GM19467 (cell line): ENCODE measurements around the gene HBQ1.
"Not testable (repeated sequence)": the region's sequence is repeated elsewhere in the genome, so short reads cannot be mapped to it uniquely, and the experiment has no call there.

Source experiments
- ATAC-seq: cut with Tn5 transposase; IDR thresholded peaks from one replicate; pipeline ENCODE4 v1.9.1; 2021; ENCODE audit warnings: mild to moderate bottlenecking, moderate library complexity; ENCODE audit not compliant: unreplicated experiment

HBQ1 gene

GRCh38 chr16:160242-160641 is 20.0 kb upstream of the HBQ1 start:
- ATAC-seq = not testable (repeated sequence)

- ATAC-seq = no peak
These were observed 19.5 kb upstream of the HBQ1 start for GRCh38 chr16:160691-161190.

GRCh38 chr16:162271-162991 is 17.8 kb upstream of the HBQ1 start:
- ATAC-seq = no peak

- ATAC-seq = not testable (repeated sequence)
These were observed 17.1 kb upstream of the HBQ1 start for GRCh38 chr16:163139-163538.

- ATAC-seq = not testable (repeated sequence)
These were observed 16.6 kb upstream of the HBQ1 start for GRCh38 chr16:163696-164095.

- ATAC-seq = not testable (repeated sequence)
These were observed 16.0 kb upstream of the HBQ1 start for GRCh38 chr16:164134-164823.

- no peak for ATAC-seq
These were observed 15.3 kb upstream of the HBQ1 start for GRCh38 chr16:164827-165538.

GRCh38 chr16:165539-166374 is 14.5 kb upstream of the HBQ1 start, which contains the start of gene HBM:
Gene HBM, plus strand, starts transcription at chr16:165978. Its CDS starts 20 bp downstream, at chr16:165998.
- no peak for ATAC-seq

GRCh38 chr16:166375-167121 is 13.7 kb upstream of the HBQ1 start:
- ATAC-seq = no peak

- ATAC-seq = no peak
These were observed 13.1 kb upstream of the HBQ1 start for GRCh38 chr16:167122-167690.

GRCh38 chr16:168424-168823 is 11.8 kb upstream of the HBQ1 start:
- ATAC-seq = no peak

- ATAC-seq = no peak
These were observed 11.2 kb upstream of the HBQ1 start for GRCh38 chr16:169014-169413.

- not testable (repeated sequence) for ATAC-seq
These were observed 10.2 kb upstream of the HBQ1 start for GRCh38 chr16:170088-170507.

- ATAC-seq = no peak
These were observed 9.5 kb upstream of the HBQ1 start for GRCh38 chr16:170788-171187.

GRCh38 chr16:172374-172941 is 7.8 kb upstream of the HBQ1 start, which contains the start of gene HBA2:
Gene HBA2, plus strand, starts transcription at chr16:172876. Its CDS starts 37 bp downstream, at chr16:172913.
- ATAC-seq = not testable (repeated sequence)

- not testable (repeated sequence) for ATAC-seq
These were observed 6.9 kb upstream of the HBQ1 start for GRCh38 chr16:173211-173854.

- not testable (repeated sequence) for ATAC-seq
These were observed 6.1 kb upstream of the HBQ1 start for GRCh38 chr16:173928-174769.
